Ovary (tissue), 3 donors: ENCODE data around the gene TENM4.

Experiments
- CTCF ChIP-seq, 3 donors: fragments of 450-650 bp in 2 of 3; fragments of 200-600 bp in 1 of 3; IDR thresholded peaks; one replicate each; pipeline versions ENCODE4 v1.5.1 to v1.8.0; 2016 to 2022; ENCODE audit warnings: antibody characterized with exemption in 3 of 3, mild to moderate bottlenecking in 1 of 3
- EP300 ChIP-seq: sonication (generic); formaldehyde crosslinking; IDR thresholded peaks from one replicate; pipeline ENCODE4 v1.6.1; 2017; ENCODE audit warnings: antibody characterized with exemption
- POLR2A ChIP-seq: fragments of 450-650 bp; IDR thresholded peaks from one replicate; pipeline ENCODE4 v1.6.1; 2017; ENCODE audit warnings: antibody characterized with exemption, mild to moderate bottlenecking, moderate library complexity
- donor health status: DM: no; HTN: no; CAD: no.

- TF ChIP-seq CTCF (IDR thresholded peaks at IDR 0.05) (no peak), POLR2A (no peak), EP300 (no peak)
Observed at GRCh38 chr11:78954261-78954660, 486.6 kb downstream of the TENM4 start.
